Subcutaneous adipose tissue (tissue), 4 donors: Measurements from ENCODE around the gene ABHD10. TPM values are rescaled to one million over a fixed set of nuclear protein-coding genes. Genes with fewer than 3 reads are reported as not detected.

Experiments used
- total RNA-seq, 4 donors: library from RNA; depleted of rRNA; stranded (reverse); fragments of >200 nt; gene quantifications; one replicate each; pipeline ENCODE4 v1.1.0, GENCODE V29; 2016
- TF ChIP-seq, protein P1 (sequence below): fragments of 450-650 bp; IDR thresholded peaks from one replicate; pipeline ENCODE4 v1.5.1; 2016; ENCODE audit warnings: low read depth, mild to moderate bottlenecking, control low read depth, antibody characterized with exemption, moderate library complexity

The ABHD10 gene
- total RNA-seq, 4 donors from 2014 or later: 17.9 to 24.9 (median 22.1) TPM

DNA sequence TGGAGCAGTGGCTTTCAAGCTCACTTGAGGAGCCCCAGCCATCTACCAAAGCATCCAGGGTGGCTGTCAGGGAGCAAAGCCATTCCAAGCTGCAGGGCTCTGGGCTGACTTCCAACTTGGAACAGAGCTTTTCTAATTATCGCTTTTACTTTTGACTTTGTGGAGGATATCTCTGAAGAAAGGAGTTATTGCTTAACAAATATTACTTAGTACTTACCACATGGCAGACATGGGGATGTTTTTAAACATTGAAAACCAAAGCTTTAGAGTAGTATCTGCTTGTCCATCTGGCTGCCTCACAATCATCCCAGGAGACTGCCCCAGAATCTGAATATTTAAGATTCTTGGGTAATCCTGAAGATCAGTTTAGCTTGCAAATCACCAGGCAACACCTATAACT, 28.8 kb downstream of the ABHD10 start:
- TF ChIP-seq, protein P1, sequence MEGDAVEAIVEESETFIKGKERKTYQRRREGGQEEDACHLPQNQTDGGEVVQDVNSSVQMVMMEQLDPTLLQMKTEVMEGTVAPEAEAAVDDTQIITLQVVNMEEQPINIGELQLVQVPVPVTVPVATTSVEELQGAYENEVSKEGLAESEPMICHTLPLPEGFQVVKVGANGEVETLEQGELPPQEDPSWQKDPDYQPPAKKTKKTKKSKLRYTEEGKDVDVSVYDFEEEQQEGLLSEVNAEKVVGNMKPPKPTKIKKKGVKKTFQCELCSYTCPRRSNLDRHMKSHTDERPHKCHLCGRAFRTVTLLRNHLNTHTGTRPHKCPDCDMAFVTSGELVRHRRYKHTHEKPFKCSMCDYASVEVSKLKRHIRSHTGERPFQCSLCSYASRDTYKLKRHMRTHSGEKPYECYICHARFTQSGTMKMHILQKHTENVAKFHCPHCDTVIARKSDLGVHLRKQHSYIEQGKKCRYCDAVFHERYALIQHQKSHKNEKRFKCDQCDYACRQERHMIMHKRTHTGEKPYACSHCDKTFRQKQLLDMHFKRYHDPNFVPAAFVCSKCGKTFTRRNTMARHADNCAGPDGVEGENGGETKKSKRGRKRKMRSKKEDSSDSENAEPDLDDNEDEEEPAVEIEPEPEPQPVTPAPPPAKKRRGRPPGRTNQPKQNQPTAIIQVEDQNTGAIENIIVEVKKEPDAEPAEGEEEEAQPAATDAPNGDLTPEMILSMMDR: no peak

DNA sequence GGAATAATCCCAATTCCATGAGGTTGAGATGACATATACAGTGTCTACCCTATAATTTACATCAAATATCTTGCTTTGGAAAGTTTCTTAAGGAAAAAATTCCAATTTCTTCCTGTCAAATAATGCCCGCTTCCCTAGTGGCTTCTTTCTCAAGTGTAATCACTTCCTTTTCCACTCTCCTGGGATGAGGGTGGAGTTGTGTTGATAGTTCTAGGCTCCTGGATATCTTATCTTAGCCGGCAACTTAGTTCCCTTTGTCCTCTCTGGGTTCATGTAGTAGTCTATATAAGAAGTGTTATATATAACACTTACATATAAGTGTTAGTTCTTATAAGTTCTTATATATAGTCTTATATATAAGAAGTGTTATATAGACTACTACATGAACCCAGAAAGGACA, 30.8 kb downstream of the ABHD10 start:
- TF ChIP-seq, protein P1: no peak

DNA sequence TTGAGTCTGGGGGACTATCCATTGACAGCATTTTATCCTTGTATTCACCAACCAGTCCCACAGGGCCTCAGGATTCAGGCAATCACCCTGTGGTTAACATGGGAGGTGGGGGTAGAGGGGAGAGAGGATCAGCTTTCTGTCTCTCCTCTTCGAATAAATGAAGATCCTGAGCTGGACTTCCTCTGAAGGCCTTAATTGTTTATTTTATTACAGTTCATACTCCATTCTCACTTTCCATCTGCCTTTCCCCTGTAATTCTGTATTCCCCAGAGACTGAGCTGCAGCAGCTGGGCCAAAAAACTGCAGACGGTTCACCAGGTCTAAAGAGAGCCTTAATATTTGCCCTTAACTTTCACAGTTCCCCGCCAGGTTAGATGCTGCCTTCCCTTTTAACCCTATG, 31.8 kb downstream of the ABHD10 start:
- TF ChIP-seq, protein P1: no peak

DNA sequence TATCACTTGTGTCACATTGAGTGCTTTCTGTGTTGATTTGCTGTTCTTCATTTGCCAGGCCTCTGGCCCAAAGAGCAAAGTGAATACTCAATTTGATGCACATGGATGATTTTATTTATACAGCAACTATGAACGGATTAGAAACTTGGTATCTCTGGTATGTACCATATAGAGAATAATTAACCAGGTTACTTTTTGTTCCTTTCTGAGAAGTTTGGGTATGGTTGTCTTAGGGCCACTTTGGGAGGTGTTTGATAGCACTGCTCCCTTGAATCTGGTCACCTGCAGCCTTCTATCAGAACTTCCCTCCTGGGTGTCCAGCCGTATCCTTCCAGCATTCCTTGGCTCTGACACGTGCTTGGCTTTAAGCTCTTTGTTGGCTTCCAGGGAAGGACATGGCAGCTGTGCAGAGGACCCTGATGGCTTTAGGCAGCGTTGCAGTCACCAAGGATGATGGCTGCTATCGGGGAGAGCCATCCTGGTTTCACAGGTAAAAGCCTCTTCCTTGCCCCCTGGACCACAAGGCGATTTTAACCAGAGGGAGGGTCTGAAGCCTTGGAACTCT, 32.6 kb downstream of the ABHD10 start:
- TF ChIP-seq, protein P1: no peak

DNA sequence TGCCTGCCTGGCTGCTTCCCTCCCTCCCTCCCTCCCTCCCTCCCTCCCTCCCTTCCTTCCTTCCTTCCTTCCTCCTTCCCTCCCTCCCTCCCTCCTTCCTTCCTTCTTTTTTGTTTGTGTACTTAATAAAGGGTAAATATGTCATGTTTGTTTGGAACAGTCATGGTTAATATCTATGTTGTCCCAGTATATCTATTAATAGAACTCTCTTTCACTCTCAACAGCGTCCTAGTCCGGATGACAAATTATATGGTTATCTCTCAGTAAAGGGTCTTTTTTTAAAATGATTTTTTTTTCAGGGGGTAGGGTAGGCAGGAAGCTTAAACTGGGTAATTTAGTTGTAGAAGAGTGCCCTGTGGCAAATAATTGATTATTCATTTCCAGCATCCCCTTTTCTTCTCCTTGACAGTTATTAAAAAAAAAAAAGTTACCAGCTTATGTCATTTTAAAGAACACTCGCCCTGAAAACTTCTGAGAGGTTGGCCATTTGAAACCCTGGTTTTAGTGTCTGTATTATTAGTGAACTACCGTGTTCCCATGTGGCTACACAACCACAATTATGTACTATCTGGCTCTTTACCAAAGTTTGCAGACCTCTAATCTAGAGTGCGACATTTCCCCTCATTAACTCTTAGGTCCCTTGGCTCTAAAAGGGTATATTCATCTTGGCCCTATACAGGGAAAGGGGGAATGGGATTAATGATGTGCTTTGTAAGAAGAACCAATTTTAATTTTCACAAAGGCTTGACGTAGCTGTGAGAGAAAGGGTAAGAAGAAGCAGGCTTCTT, 33.6 kb downstream of the ABHD10 start:
- TF ChIP-seq, protein P1: no peak

DNA sequence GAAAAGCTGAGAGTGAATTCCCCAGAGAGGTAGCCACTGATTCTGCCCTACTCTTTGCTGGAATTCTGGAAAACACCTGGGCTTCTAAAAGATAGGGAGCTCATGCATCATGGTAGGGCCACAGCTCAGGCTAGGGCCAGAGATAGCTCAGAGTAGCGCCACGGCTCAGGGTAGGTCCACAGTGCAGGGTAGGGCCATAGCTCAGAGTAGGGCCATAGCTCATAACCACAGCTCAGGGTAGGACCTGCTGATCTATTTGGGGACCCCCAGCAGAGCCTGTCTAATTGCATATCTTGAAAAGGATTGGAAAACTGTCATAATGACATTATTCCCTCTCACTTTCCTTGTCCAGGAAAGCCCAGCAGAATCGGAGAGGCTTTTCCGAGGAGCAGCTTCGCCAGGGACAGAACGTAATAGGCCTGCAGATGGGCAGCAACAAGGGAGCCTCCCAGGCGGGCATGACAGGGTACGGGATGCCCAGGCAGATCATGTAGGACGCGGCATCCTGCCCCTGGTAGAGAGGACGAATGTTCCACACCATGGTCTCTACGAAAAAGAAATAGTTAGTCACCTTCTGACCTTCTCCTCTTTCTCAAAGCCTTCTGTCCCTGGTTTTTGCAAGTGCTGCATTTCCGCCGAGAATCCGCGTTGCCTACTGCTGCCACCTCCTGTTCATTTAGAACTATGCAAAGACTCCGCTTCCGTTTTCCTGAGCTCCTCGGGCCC, 34.4 kb downstream of the ABHD10 start:
- TF ChIP-seq, protein P1: no peak

DNA sequence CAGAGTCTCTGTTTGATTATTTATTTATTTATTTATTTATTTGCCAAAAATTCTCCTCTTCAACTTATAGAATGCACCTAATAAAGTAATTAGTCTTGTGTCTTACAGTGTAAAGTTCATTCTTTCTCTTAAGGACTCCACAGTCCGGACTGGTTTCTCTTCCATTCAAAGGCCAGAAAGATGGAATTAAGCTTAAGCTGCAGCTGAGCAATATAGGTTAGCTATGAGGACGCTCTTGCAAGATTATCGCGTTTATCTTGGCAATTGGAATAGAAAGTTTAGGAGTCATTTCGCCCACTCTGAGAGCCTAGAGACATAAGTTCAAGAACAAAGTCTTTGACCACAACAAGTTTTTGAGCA, 34.9 kb downstream of the ABHD10 start:
- TF ChIP-seq, protein P1: no peak
